ENCODE measurements around the gene CDK14.

The CDK14 gene

DNA sequence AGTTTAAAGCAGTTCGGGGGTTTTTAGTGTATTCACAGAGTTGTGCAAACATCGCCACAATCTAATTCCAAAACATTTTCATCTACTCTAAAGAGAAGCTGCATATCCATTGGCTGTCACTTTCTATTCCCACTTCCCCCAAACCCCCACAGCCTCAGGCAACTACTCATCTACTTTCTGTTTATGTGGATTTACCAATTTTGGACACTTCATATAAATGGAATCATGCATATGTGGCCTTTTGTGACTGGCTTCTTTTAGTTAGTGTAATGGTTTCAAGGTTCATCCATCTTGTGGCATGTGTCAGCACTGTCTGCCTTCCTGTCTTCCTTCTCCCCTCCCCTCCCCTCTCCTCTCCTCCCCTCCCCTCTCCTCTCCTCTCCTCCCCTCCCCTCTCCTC, 589.6 kb downstream of the CDK14 start:
- no peak for DNase-seq

DNA sequence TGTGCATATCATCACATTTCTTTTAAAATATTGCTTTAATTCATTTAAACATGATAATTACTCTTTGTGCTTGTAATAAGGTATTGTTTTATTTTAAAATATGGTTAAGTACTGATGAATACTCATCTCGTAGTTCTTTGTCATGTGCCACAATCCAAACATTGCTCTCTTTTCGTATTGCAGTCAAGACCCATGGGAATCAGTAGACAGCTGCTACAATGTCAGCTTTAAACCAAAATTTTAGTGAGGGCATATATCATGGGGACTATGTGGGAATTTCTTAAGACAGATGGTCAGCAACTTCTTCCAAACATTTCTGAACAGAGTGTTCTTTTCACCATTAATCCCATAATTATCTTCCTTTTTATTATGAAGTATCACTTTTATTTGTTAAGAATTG, 590.9 kb downstream of the CDK14 start:
- DNase-seq: no peak

- DNase-seq: no peak
These were observed 595.6 kb downstream of the CDK14 start for GRCh38 chr7:91191771-91192170.

DNA sequence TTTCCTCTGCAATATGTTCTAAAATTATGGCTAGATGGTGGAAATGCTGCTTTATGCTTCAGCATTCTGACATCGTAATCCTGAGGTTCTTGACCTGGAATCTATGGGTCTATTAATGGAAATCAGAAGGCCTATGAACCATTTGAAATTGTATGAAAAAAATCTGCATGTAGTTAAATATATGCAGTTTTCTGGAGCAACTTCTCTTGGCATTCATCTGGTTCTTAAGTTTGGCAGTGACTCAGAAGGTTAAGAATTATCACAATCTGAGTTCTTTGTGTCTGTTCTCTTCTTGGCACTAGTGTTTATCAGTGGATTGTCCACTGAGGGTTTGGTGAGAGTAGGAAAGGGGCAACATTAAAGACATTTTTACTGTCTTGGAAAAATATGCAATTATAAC, 597.0 kb downstream of the CDK14 start:
- DNase-seq: no peak

- DNase-seq: no peak
These were observed 598.7 kb downstream of the CDK14 start for GRCh38 chr7:91194841-91195240.

- DNase-seq: no peak
These were observed 599.9 kb downstream of the CDK14 start for GRCh38 chr7:91196058-91196457.

GRCh38 chr7:91198371-91198770, 602.2 kb downstream of the CDK14 start:
- DNase-seq: no peak

GRCh38 chr7:91199601-91200000, 603.5 kb downstream of the CDK14 start:
- DNase-seq: no peak

- no peak for DNase-seq
These were observed 605.5 kb downstream of the CDK14 start for GRCh38 chr7:91201442-91202113.

DNA sequence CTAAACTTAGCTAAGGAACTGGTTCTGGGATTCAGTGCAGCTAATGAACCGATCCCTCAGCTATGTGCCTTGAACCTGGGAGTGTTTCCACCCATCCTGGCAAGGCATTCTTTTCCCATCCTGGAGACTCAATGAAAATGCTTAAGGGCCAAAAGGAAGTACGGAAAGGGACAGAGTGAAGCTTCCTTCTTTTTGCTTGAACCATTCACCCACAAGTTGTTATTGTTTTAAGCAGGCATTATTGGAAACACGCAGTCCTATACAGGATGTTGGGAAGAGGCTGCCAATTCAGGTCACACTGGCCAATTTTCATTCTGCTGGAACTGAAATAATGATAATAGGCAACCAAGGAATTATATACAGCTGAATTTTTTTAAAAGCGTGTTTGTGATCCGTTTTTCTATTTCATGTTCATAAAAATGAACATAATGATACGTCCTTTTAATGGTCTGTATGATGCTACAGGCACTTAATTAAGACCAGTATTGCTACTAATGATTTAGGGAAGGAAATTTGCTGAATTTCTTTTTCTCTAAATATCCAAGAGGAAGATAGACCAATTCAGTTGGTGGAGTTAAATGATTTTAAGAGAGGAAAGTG, 610.3 kb downstream of the CDK14 start:
- DNase-seq: no peak

- DNase-seq: no peak
These were observed 616.5 kb downstream of the CDK14 start for GRCh38 chr7:91212582-91212981.

GRCh38 chr7:91226411-91226810, 630.3 kb downstream of the CDK14 start:
- DNase-seq: no peak

GRCh38 chr7:91228327-91228726, 632.2 kb downstream of the CDK14 start:
- no peak for DNase-seq

GRCh38 chr7:91228927-91229558, 632.9 kb downstream of the CDK14 start:
- no peak for DNase-seq

GRCh38 chr7:91230100-91230499, 634.0 kb downstream of the CDK14 start:
- no peak for DNase-seq

GRCh38 chr7:91230503-91230902, 634.4 kb downstream of the CDK14 start:
- no peak for DNase-seq

DNA sequence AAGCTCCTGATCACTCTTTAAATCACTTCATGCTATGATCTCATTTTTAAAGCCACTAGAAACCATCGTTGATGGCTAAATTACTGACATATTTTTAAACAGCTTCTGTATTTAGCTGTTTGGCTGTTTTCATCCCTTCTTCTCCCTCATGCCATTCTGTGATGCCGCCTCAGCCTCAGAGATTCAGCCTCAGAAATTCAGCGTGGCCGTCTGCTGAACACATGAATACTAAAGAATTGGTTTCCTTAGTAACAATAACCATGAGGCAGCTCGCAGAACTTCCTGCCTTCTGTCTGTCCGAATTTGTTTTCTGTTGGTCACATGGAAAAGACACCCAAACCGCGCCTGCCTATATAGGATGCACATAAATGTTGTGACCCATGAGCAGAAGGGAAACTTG, 637.1 kb downstream of the CDK14 start:
- no peak for DNase-seq

DNA sequence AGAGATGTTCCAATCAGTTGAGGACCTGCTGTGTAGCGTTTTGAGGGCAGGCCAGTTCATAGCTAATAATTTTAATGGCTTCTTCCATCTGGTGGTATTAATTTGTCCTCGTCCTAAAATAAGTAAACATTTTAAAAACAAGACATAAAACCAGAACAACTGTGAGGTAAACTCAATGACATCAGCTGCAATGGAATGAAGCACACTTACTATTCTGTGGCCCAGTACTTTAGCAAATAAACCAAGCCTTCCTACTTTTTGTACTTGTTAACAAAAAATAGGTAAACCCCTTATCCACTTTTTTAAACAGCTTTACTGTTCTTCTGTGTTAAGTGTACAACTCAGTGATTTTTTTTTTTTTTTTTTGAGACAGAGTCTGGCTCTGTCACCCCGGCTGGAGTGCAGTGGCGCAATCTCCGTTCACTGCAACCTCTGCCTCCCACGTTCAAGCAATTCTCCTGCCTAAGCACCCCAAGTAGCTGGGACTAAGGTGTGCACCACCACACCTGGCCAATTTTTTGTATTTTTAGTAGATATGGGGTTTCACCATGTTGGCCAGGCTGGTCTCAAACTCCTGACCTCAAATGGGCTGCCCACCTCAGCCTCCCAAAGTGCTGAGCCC, 639.2 kb downstream of the CDK14 start:
- DNase-seq: no peak

DNA sequence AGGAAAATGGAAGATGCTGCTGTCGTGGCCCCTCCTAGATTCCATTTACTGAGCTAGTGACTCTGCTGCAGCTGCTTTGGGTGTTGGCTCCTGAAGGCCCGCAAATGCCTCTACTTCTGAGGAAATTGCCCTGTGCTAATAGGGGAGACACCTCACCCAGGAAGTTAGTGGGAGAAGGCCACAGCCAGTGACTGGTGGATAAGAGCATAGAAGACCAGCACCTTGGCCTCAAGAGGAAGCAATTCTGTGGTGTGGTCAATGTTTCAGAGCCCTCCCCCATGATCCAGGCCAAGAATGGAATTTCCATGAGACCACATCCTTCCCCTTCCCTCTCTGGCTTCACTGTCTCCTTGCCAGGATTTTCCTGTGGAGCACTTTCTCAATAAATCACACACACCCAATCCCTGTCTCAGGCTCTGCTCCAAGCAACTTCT, 643.1 kb downstream of the CDK14 start:
- DNase-seq: no peak

GRCh38 chr7:91239772-91240171, 643.7 kb downstream of the CDK14 start:
- no peak for DNase-seq

GRCh38 chr7:91240376-91240941, 644.3 kb downstream of the CDK14 start:
- DNase-seq: no peak

- no peak for DNase-seq
These were observed 646.1 kb downstream of the CDK14 start for GRCh38 chr7:91242097-91242844.
